Neural progenitor cell (in vitro differentiated cells): ENCODE data around the gene ASPDH. TPM values are rescaled to one million over a fixed set of nuclear protein-coding genes. Genes with fewer than 3 reads are reported as not detected.
"Not testable (repeated sequence)": the region's sequence is repeated elsewhere in the genome, so short reads cannot be mapped to it uniquely, and the experiment has no call there.

Source experiments
- DNase-seq: peaks from one replicate; pipeline ENCODE4 v3.0.0-alpha.2; 2016; ENCODE audit warnings: low spot score
- H2AFZ ChIP-seq: fragments of 200-600 bp; sonication (generic); replicated peaks from 2 replicates; pipeline ENCODE4 v1.6.1; 2016; ENCODE audit warnings: antibody characterized with exemption
- H3F3A ChIP-seq: fragments of 200-600 bp; sonication (generic); 2 replicates; pipeline ENCODE4 v1.6.1; 2016; ENCODE audit warnings: antibody characterized with exemption, low read depth
- H3K27ac ChIP-seq: fragments of 200-600 bp; sonication (generic); 2 replicates; pipeline ENCODE4 v1.5.1; 2016; ENCODE audit warnings: mild to moderate bottlenecking
- H3K27me3 ChIP-seq: fragments of 200-600 bp; sonication (generic); 2 replicates; pipeline ENCODE4 v1.6.1; 2016; ENCODE audit warnings: mild to moderate bottlenecking, moderate library complexity
- H3K36me3 ChIP-seq: fragments of 200-600 bp; sonication (generic); 2 replicates; pipeline ENCODE4 v1.5.1; 2016
- H3K4me1 ChIP-seq: fragments of 200-600 bp; sonication (generic); 2 replicates; pipeline ENCODE4 v1.6.1; 2016; ENCODE audit warnings: mixed run types
- H3K4me2 ChIP-seq: fragments of 200-600 bp; sonication (generic); 2 replicates; pipeline ENCODE4 v1.6.1; 2016
- H3K4me3 ChIP-seq: fragments of 200-600 bp; sonication (generic); 2 replicates; pipeline ENCODE4 v1.5.1; 2016
- H3K79me2 ChIP-seq: fragments of 200-600 bp; sonication (generic); 2 replicates; pipeline ENCODE4 v1.6.1; 2016; ENCODE audit warnings: low read depth
- H3K9ac ChIP-seq: fragments of 200-600 bp; sonication (generic); 2 replicates; pipeline ENCODE4 v1.6.1; 2016
- H3K9me3 ChIP-seq: fragments of 200-600 bp; sonication (generic); 2 replicates; pipeline ENCODE4 v1.5.1; 2016; ENCODE audit warnings: low read depth
- H4K20me1 ChIP-seq: fragments of 200-600 bp; sonication (generic); 2 replicates; pipeline ENCODE4 v1.6.1; 2016; ENCODE audit warnings: low read depth
- H3K27ac Mint-ChIP-seq: 3 replicates; pipeline ENCODE4 v1.8.0; 2021; ENCODE audit warnings: mixed read lengths
- H3K27me3 Mint-ChIP-seq: 2 replicates; pipeline ENCODE4 v1.8.0; 2022; ENCODE audit warnings: low read depth, mild to moderate bottlenecking, inconsistent platforms, moderate library complexity, mixed read lengths; ENCODE audit not compliant: insufficient read depth
- H3K36me3 Mint-ChIP-seq: 3 replicates; pipeline ENCODE4 v1.8.0; 2021; ENCODE audit warnings: mixed read lengths
- H3K4me1 Mint-ChIP-seq: 3 replicates; pipeline ENCODE4 v1.8.0; 2021; ENCODE audit warnings: mixed read lengths
- H3K4me3 Mint-ChIP-seq: 3 replicates; pipeline ENCODE4 v1.8.0; 2021; ENCODE audit warnings: mild to moderate bottlenecking, moderate library complexity, mixed read lengths
- H3K9me3 Mint-ChIP-seq: 3 replicates; pipeline ENCODE4 v1.8.0; 2020; ENCODE audit warnings: mixed read lengths
- EZH2 ChIP-seq: fragments of 200-600 bp; sonication (generic); IDR thresholded peaks from 2 replicates; pipeline ENCODE4 v1.6.1; 2017; ENCODE audit warnings: antibody characterized with exemption, mild to moderate bottlenecking, moderate library complexity
- EZH2phosphoT487 ChIP-seq: fragments of 200-600 bp; sonication (generic); IDR thresholded peaks from 2 replicates; pipeline ENCODE4 v1.6.1; 2017; ENCODE audit warnings: antibody characterized with exemption
- total RNA-seq: library from RNA; depleted of rRNA; stranded (reverse); fragments of >200 nt; gene quantifications from 2 replicates; pipeline ENCODE4 v1.2.3, GENCODE V29; 2015; ENCODE audit warnings: low replicate concordance
- TF ChIP-seq, protein P1 (sequence below): fragments of 200-600 bp; sonication (generic); IDR thresholded peaks from 2 replicates; pipeline ENCODE4 v1.5.1; 2017; ENCODE audit warnings: antibody characterized with exemption, mild to moderate bottlenecking

ASPDH gene
- total RNA-seq, 1 donor from 2014 or later: not detected

DNA sequence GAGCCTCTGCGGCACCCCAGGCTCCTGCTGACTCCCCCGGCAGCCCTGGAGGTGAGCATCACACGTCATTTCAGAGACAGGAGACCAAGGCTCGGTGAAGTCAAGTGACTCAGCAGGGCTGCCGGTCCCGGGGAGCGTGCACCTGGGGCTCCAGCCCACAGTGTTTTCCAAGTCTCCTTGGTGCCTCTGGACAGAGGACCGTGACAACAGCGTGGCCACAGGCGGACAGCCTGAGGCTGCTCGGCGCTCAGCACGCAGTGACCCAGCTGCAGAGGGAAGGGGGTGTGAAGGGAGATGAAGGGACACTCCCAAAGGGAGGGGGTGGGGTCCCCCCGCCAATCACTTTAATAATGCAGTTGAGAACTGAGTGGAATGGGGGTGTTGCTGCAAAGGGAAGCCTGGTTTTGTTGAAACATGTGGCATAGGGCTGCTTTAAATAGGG lies 17.5 kb upstream of the ASPDH start:
- no peaks in the 10 kb centered on the region for H3K36me3 ChIP-seq
- no peak overlapping the region for H3K9ac ChIP-seq
- no peak overlapping the region for H3K4me3 Mint-ChIP-seq

DNA sequence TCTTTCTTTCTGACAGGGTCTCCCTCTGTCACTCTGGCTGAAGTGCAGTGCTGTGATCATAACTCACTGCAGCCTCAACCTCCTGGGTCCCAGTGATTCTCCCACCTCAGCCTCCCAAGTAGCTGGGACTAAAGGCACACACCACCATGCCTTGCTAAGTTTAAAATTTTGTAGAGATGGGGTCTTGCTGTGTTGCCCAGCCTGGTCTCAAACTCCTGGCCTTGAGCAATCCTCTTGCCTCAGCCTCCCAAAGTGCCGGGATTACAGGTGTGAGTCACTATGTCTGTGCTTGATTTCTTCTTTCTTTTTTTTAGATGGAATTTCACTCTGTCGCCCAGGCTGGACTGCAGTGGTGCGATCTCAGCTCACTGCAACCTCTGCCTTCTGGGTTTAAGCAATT lies 14.3 kb upstream of the ASPDH start:
- not testable (repeated sequence) for H3K4me1 Mint-ChIP-seq, H3K27me3 Mint-ChIP-seq, H3K4me2 ChIP-seq, H3K9ac ChIP-seq, H2AFZ ChIP-seq, H3K9me3 Mint-ChIP-seq, H4K20me1 ChIP-seq, H3K27me3 ChIP-seq, H3F3A ChIP-seq, H3K4me1 ChIP-seq, H3K9me3 ChIP-seq, H3K36me3 ChIP-seq, H3K4me3 ChIP-seq, H3K4me3 Mint-ChIP-seq, H3K27ac Mint-ChIP-seq, DNase-seq, H3K79me2 ChIP-seq, H3K27ac ChIP-seq
- peaks cover 23% of the 10 kb centered on the region for H3K36me3 Mint-ChIP-seq

More for the DNA sequence above, 17.5 kb upstream of the ASPDH start:
- DNase-seq: no peak
- Mint-ChIP-seq H3K27ac (no peak overlapping the region), H3K27me3 (peaks cover 9% of the 10 kb centered on the region), H3K9me3 (peaks cover 5% of the 10 kb centered on the region), H3K4me1 (peaks cover 2% of the 10 kb centered on the region), H3K36me3 (peaks cover 30% of the 10 kb centered on the region)
- TF ChIP-seq, protein P1, sequence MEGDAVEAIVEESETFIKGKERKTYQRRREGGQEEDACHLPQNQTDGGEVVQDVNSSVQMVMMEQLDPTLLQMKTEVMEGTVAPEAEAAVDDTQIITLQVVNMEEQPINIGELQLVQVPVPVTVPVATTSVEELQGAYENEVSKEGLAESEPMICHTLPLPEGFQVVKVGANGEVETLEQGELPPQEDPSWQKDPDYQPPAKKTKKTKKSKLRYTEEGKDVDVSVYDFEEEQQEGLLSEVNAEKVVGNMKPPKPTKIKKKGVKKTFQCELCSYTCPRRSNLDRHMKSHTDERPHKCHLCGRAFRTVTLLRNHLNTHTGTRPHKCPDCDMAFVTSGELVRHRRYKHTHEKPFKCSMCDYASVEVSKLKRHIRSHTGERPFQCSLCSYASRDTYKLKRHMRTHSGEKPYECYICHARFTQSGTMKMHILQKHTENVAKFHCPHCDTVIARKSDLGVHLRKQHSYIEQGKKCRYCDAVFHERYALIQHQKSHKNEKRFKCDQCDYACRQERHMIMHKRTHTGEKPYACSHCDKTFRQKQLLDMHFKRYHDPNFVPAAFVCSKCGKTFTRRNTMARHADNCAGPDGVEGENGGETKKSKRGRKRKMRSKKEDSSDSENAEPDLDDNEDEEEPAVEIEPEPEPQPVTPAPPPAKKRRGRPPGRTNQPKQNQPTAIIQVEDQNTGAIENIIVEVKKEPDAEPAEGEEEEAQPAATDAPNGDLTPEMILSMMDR: no peak
- no peaks in the 10 kb centered on the region for H3K27me3 ChIP-seq
- no peaks in the 10 kb centered on the region for H3K9me3 ChIP-seq
- peaks cover 2% of the 10 kb centered on the region for H4K20me1 ChIP-seq
- H3F3A ChIP-seq: peaks cover 3% of the 10 kb centered on the region
- peaks cover 6% of the 10 kb centered on the region for H3K4me1 ChIP-seq
- H3K4me3 ChIP-seq: no peak overlapping the region
- H3K79me2 ChIP-seq: no peaks in the 10 kb centered on the region
- no peak overlapping the region for H3K4me2 ChIP-seq
- no peak overlapping the region for H2AFZ ChIP-seq
- no peak overlapping the region for H3K27ac ChIP-seq

DNA sequence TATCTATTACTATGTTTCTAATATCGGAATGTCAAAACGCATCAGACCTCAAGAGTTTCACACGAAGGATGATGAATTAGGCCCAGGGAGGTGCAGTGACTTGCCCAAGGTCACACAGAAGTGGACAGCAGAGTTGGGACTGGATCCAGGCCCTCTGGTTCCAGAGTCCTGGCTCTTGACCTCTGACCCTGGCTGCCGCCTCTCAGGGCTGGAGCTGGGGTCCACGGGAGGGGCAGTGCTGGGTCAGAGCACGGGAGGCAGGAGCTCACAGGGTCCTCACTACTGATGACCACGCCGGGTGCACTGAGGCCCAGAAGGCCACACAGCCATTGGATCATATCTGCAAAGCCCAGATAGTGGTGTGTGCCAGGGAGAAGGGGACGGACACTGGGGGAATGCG lies 9.2 kb upstream of the ASPDH start:
- H3K27ac ChIP-seq: no peak overlapping the region
- H3K9ac ChIP-seq: no peak overlapping the region
- Mint-ChIP-seq H3K27me3 (peaks cover 4% of the 10 kb centered on the region), H3K4me3 (no peak overlapping the region), H3K36me3 (peaks cover 22% of the 10 kb centered on the region), H3K9me3 (no peaks in the 10 kb centered on the region), H3K4me1 (peaks cover 4% of the 10 kb centered on the region), H3K27ac (no peak overlapping the region)
- H3K27me3 ChIP-seq: no peaks in the 10 kb centered on the region
- no peak overlapping the region for H3K4me3 ChIP-seq
- TF ChIP-seq EZH2phosphoT487 (no peak), EZH2 (no peak)
- TF ChIP-seq, protein P1: no peak
- DNase-seq: no peak
- no peaks in the 10 kb centered on the region for H3K9me3 ChIP-seq
- H3K4me2 ChIP-seq: no peak overlapping the region
- no peak overlapping the region for H2AFZ ChIP-seq
- H3K79me2 ChIP-seq: no peaks in the 10 kb centered on the region
- peaks cover 8% of the 10 kb centered on the region for H4K20me1 ChIP-seq
- no peaks in the 10 kb centered on the region for H3K4me1 ChIP-seq
- no peaks in the 10 kb centered on the region for H3K36me3 ChIP-seq
- peaks cover 4% of the 10 kb centered on the region for H3F3A ChIP-seq

DNA sequence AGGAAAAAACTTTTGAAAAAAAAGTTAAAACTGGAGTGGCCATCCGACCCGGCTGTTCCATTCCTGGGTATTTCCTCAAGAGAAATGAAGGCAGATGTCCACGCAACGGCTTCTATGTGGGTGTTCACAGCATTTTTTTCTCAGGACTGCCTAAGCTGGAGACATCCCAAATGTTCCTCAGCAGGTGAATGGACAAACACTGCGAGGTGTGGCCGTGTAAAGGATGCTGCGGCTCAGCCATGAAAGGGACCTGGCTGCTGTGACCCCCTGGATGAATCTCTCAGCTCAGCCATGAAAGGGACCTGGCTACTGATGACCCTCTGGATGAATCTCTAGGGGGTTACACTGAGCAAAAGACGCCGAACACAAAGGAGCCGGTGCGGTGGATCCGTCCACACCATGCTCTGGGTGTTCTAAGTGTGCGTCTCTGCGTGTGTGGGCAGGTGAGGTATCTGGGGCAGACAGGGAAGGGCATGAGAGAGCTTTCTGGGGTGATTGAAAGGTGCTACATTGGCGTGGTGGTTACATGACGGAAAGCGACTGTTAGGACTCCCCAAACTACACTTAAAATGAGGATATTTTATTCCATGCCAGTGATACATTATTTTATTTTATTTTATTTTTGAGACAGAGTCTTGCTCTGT lies 7.2 kb upstream of the ASPDH start:
- no peaks in the 10 kb centered on the region for H3K4me1 ChIP-seq
- no peak overlapping the region for H3K9ac ChIP-seq
- H3K9me3 Mint-ChIP-seq: no peaks in the 10 kb centered on the region
- H3K4me2 ChIP-seq: no peak overlapping the region
- no peak overlapping the region for H3K27ac ChIP-seq
- no peaks in the 10 kb centered on the region for H3K27me3 ChIP-seq
- H3K4me3 ChIP-seq: no peak overlapping the region
- H3K36me3 ChIP-seq: no peaks in the 10 kb centered on the region
- H3K36me3 Mint-ChIP-seq: peaks cover 18% of the 10 kb centered on the region
- H3K4me3 Mint-ChIP-seq: no peak overlapping the region
- no peak for DNase-seq
- H3K9me3 ChIP-seq: no peaks in the 10 kb centered on the region
- no peak overlapping the region for H3K27ac Mint-ChIP-seq
- no peak overlapping the region for H2AFZ ChIP-seq
- peaks cover 5% of the 10 kb centered on the region for H3K27me3 Mint-ChIP-seq
- peaks cover 4% of the 10 kb centered on the region for H4K20me1 ChIP-seq
- no peaks in the 10 kb centered on the region for H3K79me2 ChIP-seq
- TF ChIP-seq EZH2phosphoT487 (no peak), EZH2 (no peak)
- TF ChIP-seq, protein P1: no peak
- H3F3A ChIP-seq: no peaks in the 10 kb centered on the region
- peaks cover under 1% of the 10 kb centered on the region for H3K4me1 Mint-ChIP-seq
